ENCODE measurements around the gene PTK7.
"Not testable (repeated sequence)": the region's sequence is repeated elsewhere in the genome, so short reads cannot be mapped to it uniquely, and the experiment has no call there.

PTK7 gene

DNA sequence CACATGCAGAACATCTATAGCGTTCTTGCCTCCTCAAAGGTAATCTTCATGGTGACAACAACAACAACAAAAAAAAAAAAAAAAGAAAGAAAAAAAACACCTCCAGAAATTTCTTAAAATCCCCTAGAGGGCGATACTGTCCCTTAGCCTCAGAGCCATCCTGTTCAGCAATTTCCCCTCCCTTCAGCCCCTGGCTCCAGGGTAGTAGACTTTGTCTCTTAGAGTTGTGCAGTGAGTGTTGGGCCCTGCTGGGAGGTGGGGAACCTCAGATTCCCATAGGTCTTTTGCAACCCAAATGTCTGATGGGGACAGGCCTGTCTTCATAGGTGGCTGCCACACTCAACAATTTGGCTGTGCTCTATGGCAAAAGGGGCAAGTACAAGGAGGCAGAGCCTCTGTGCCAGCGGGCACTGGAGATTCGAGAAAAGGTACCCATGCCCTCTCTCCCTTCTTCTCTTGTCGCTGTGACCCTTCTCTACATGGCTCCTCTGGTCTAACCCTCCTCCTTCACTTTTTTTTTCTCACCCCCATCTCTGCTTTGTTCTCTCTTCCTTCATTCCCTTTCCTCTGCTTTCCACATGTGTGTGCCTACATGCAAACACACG, 6.0 kb upstream of the PTK7 start:
- no peaks in the 10 kb centered on the region for H3K27me3 Mint-ChIP-seq
- H3K27ac Mint-ChIP-seq: no peak overlapping the region
- peaks cover 52% of the 10 kb centered on the region for H3K36me3 Mint-ChIP-seq
- no peaks in the 10 kb centered on the region for H3K9me3 Mint-ChIP-seq
- no peak overlapping the region for H3K4me3 Mint-ChIP-seq
- no peaks in the 10 kb centered on the region for H3K4me1 Mint-ChIP-seq
- ATAC-seq: peak; percentile 50

DNA sequence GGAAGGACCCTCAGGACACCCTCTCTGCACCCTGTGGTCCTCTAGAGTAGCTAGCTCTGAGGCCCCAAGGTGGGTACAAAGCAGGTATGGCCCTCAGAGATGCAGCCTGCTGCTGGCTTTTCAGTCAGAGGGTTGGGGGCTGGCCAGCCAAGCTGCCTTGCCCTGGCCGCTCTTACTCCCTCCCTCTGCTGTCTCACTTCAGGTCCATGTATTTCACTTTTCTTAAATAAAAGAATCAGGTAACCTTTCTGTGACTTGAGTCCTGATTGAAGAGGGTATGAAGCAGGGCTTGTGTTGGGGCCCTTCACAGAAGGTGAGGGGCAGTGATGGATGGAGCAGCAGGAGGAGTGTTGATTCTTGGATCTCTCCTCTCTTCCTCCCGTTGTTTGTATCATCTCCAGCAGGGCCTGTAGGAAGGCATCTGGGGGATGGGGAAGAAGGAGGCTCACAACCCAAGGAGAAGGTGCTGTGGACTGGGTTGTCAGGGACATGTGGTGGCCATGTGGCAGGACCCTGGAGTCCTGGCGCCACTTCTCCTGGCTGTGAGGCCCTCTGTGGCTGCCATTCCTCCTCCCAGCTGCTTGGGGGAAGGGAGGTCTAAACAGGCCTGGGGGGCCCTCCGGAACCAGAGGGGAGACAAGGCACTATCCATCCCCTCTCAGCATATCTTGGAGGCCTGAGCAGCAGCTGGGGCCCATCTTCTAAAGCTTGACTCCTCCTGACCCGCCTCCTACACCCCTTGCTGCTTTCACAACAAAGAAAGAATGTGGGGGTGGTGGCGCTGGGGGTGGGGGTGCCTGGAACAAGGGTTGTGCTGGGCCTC, 1.1 kb upstream of the PTK7 start:
- no peaks in the 10 kb centered on the region for H3K9me3 Mint-ChIP-seq
- H3K4me1 Mint-ChIP-seq: no peaks in the 10 kb centered on the region
- H3K36me3 Mint-ChIP-seq: peaks cover 38% of the 10 kb centered on the region
- no peak overlapping the region for H3K27ac Mint-ChIP-seq
- ATAC-seq: no peak
- peaks cover 30% of the 10 kb centered on the region for H3K27me3 Mint-ChIP-seq
- no peak overlapping the region for H3K4me3 Mint-ChIP-seq

DNA sequence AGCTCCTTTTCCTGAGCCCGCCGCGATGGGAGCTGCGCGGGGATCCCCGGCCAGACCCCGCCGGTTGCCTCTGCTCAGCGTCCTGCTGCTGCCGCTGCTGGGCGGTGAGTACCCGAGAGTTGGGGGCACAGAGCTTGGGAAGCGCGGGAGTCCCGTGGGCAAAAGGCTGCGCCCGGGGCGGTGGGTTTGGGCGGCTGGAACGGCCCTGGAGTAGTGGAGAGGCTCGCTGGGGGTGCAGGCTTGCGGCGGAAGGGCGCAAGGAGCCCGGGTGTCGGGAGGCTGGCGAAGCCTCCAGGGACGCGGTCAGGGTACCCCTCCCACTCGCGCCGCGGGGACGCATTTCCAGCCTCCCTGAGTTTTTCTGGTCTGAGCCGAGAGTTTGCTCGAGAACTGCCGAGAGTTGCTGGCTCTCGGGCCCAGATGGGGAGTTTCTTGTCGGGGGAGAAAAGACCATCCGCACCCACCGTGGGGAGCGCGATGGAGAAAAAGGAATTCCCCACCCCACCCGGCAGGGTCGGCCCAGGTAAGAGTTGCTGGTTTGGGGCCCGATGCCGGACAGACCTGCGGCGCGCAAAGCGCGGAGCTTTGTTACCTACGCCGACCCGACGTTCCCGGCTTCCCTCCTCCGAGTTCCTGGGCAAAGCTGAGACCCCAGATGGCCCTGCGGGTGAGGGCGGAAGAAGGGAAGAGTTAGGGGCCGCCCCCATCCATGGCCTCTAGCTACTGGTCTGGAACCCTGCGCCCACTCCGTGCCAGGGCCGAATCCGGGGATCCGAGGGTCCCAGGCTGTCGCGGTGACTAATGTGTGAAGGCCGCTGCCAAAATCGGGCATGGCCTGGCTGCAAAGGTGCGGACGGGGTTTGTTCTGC, 584 bp downstream of the PTK7 start:
- H3K4me3 Mint-ChIP-seq: peak overlapping the region; percentile 51
- peaks cover 39% of the 10 kb centered on the region for H3K27me3 Mint-ChIP-seq
- no peaks in the 10 kb centered on the region for H3K4me1 Mint-ChIP-seq
- no peak overlapping the region for H3K27ac Mint-ChIP-seq
- H3K36me3 Mint-ChIP-seq: peaks cover 27% of the 10 kb centered on the region
- H3K9me3 Mint-ChIP-seq: no peaks in the 10 kb centered on the region
- ATAC-seq: no peak

DNA sequence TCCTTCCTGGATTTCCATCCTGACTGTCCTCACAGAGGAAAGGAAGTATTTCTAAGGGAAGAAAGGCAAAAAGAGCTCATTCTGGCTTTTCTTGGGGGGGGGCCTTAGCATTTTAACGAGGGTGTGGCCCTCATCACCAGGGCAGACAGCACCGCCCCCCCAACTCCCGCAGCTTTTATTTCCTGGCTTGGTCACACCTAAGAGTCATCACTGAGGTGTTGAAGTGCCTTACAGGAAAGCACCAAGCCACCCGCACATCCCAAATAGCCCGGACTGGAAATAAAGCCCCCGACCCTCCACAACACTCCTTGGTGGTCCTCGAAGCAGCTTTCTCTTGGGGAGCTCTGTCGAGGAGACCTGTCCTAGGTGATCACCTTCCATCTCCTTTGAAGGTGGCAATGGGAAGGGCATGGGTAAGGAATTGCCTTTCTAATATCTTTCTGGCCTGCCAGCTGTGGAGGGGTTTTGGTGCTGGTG, 1.3 kb downstream of the PTK7 start:
- no peak for ATAC-seq
- peaks cover 20% of the 10 kb centered on the region for H3K36me3 Mint-ChIP-seq
- no peaks in the 10 kb centered on the region for H3K9me3 Mint-ChIP-seq
- H3K4me3 Mint-ChIP-seq: no peak overlapping the region
- H3K27me3 Mint-ChIP-seq: peaks cover 39% of the 10 kb centered on the region
- H3K4me1 Mint-ChIP-seq: no peaks in the 10 kb centered on the region
- no peak overlapping the region for H3K27ac Mint-ChIP-seq

DNA sequence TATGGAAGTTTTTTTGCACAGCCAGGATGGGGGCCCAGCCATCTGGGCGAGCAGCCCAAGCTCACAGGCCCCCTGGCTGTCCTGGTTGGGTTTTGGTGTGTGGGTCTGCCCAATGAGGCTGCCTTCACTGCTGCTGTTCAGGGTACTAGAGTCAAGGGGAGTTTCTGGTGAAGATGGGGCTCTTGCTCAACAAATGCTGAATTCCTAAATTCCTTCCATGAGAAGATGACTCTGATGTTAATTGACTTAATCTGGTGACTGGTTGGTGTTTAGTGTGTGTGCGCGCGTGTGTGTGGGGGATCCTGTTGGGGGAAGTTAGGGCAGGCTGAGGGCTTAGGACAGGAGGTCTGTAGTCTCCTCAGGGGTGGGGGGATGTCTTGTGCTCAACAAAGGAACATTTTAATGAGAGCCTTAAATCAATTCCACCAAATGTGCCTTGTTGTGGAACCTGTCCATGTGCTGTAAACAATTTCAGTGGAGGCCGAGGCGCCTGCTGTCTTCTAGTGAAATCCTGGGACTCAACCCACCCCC, 1.9 kb downstream of the PTK7 start:
- H3K27me3 Mint-ChIP-seq: peaks cover 39% of the 10 kb centered on the region
- H3K4me1 Mint-ChIP-seq: no peaks in the 10 kb centered on the region
- no peak overlapping the region for H3K4me3 Mint-ChIP-seq
- peaks cover 14% of the 10 kb centered on the region for H3K36me3 Mint-ChIP-seq
- ATAC-seq: no peak
- no peaks in the 10 kb centered on the region for H3K9me3 Mint-ChIP-seq
- H3K27ac Mint-ChIP-seq: no peak overlapping the region

DNA sequence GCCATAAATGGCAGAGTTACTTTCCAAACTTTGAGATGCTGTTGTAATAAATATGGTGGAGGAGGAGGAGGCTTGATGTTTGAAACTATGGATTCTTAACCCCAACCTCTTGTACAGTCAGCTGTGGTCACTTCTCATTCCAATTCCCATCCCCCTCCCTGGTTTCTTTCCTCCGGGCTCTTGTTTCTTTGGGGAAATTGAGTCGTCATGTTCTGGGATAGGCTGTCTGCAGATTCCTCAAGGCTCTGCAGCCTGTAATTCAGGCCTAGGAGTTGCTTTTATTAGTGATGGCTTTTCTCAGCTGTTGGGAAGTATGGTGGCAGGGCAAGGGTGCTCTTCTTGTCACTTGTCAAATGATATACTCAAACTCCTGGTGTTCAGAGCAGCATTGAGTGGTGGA, 2.6 kb downstream of the PTK7 start:
- H3K27ac Mint-ChIP-seq: no peak overlapping the region
- H3K4me1 Mint-ChIP-seq: no peaks in the 10 kb centered on the region
- peaks cover 45% of the 10 kb centered on the region for H3K27me3 Mint-ChIP-seq
- no peaks in the 10 kb centered on the region for H3K9me3 Mint-ChIP-seq
- ATAC-seq: no peak
- peaks cover 7% of the 10 kb centered on the region for H3K36me3 Mint-ChIP-seq
- no peak overlapping the region for H3K4me3 Mint-ChIP-seq

DNA sequence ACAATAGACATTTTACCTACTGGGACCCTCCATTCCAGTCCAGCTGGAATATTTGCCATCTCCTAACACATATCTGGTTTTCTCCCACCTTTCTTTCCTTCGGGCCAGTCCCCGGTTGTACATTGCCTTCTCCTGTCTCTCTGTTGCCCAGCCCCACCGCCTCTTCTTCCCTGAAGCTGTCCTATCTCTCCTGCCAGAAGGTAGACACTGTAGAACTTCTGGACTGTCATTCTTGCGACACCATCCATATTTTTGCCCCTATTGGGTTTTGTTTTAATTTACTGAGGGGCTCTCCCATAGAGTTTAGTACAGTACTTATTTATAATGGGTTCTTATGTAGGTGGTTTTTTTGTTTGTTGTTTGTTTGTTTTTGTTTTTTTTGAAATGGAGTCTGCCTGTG, 4.9 kb downstream of the PTK7 start:
- peaks cover 59% of the 10 kb centered on the region for H3K27me3 Mint-ChIP-seq
- no peak for ATAC-seq
- H3K36me3 Mint-ChIP-seq: no peaks in the 10 kb centered on the region
- peaks cover 4% of the 10 kb centered on the region for H3K4me1 Mint-ChIP-seq
- no peak overlapping the region for H3K4me3 Mint-ChIP-seq
- H3K9me3 Mint-ChIP-seq: no peaks in the 10 kb centered on the region
- H3K27ac Mint-ChIP-seq: no peak overlapping the region

DNA sequence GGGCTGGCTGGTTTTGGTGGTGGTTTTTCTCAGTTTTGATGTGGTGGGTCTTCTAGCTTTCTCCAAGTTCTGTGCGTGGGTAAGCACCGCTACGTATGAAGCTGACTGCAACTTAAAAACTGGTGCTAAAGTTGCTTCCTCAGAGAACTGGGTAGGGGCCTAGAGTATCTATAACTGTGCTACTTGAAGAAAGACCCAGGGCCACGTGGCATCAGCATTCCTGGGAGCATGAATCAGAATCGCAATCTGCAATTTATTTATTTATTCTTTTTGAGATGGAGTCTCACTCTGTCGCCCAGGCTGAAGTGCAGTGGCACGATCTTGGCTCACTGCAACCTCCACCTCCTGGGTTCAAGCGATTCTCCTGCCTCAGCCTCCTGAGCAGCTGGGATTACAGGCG, 5.8 kb downstream of the PTK7 start:
- H3K36me3 Mint-ChIP-seq, H3K27ac Mint-ChIP-seq, H3K9me3 Mint-ChIP-seq, ATAC-seq, H3K4me3 Mint-ChIP-seq, H3K4me1 Mint-ChIP-seq: not testable (repeated sequence)
- peaks cover 53% of the 10 kb centered on the region for H3K27me3 Mint-ChIP-seq

DNA sequence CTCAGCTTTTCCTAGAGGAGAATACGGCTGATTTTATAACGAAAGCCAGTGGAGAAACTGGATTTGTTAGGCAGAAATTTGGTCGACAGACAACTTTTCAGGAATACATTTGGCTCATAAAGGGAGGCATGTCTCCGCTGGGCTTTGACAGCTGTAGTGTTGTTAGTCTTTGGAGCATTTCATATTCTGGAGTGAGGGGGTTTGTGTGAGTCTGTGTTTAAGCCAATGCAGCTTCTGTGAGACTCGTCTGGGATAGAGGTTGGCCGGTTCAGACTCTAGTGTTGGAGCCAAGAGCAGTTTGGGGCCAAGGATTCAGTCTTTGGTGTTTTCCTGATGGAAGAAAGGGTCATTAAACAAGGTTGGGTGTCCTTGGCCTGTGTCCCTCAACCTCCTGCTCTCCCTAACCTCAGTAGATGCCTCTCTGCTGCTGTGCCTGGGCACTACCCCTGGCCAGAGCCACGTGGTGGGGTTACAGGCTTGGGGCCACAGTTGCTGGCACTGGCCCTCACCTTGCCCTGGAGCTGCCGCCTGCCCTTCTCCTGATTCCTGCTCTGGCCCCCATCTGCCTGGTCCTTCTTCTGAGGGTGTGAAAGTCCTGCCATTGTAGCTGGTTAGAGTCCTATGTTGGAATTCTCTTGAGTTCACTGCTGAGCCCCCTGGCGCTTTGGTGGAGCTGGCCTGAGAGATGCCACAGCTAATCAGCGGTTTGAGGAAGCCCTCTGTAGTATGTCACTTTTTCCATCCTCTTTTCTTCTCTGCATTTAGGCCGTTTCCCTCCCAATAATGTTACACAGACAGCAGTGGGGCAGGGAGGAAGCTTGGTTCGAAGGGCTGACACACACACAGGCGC, 6.9 kb downstream of the PTK7 start:
- Mint-ChIP-seq H3K27ac (no peak overlapping the region), H3K4me1 (peaks cover 9% of the 10 kb centered on the region), H3K36me3 (no peaks in the 10 kb centered on the region), H3K27me3 (peaks cover 50% of the 10 kb centered on the region), H3K4me3 (no peak overlapping the region), H3K9me3 (no peaks in the 10 kb centered on the region)
- ATAC-seq: no peak

DNA sequence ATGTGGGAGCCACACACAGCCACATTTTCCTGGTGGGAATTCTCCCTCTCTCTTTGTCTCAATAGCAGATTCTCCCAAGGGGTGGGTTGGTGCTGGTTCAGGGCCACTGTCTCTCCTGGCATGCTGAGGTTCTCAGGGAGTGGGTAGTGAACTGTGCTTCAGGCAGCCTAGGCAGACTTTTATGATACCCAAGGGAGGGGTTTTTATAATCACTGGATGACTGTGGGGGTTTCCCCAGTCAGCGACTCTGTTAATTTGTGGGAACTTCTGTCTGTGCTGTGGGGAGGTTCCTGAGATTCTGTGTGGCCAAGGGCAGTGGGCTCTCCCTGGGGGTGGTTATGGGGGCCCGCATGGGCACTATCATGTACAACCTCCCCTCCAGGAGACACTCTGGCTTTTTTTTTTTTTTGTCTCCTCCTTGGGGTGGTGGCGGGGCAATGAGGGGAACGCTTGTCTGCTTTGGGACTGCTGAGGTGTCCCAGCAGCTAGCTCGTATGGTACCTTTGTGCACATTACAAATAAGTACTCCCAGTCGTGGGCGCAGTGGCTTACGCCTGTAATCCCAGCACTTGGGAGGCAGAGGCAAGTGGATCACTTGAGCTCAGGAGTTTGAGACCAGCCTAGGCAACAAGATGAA, 10.0 kb downstream of the PTK7 start:
- H3K27ac Mint-ChIP-seq: no peak overlapping the region

DNA sequence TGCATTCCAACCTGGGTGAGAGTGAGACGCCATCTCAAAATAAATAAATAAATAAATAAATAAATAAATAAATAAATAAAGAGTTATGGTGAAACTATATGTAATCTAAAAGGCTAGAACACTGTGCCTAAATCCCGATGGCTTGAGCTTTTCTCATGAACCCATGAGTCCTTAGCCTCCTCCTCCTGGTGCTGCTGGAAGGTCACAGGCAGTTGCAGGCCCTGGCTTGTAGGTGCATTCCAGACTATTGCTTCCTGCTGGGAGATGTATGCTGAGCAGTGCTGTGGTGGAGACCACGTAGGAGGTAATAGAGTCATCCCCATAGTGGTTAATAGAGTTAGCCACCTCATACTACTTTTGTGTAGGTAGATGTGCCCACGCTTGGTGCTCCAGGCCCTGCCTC, 12.5 kb downstream of the PTK7 start:
- peak; percentile 25 for ATAC-seq
- Mint-ChIP-seq H3K36me3 (no peaks in the 10 kb centered on the region), H3K27ac (no peak overlapping the region), H3K9me3 (no peaks in the 10 kb centered on the region), H3K4me1 (peaks cover 9% of the 10 kb centered on the region), H3K4me3 (no peak overlapping the region), H3K27me3 (peaks cover 23% of the 10 kb centered on the region)

More for the DNA sequence above, 10.0 kb downstream of the PTK7 start:
- no peaks in the 10 kb centered on the region for H3K36me3 Mint-ChIP-seq
- ATAC-seq: peak; percentile 88
- no peak overlapping the region for H3K4me3 Mint-ChIP-seq
- H3K27me3 Mint-ChIP-seq: peaks cover 32% of the 10 kb centered on the region
- peaks cover 9% of the 10 kb centered on the region for H3K4me1 Mint-ChIP-seq
- H3K9me3 Mint-ChIP-seq: no peaks in the 10 kb centered on the region

DNA sequence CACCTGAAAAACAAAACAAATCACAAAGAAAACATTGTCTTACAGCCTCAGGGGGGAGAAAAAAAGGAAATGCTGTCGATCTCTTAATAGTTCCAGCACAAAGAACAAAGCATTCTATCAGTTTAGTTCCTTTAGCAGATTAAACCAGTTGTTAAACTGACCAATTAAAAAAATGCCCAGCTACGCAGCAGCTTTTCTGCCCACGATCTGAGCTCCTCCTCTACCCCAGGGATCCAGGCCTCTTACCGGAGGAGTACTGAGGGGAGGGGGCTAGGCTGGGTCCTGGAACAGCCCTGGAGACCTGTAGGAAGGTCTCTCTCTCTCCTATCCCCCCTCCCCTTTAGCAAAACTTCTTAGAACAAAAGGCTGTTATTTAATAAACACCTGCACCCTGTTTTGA, 13.4 kb downstream of the PTK7 start:
- H3K27ac Mint-ChIP-seq: no peak overlapping the region
- H3K4me3 Mint-ChIP-seq: no peak overlapping the region
- no peaks in the 10 kb centered on the region for H3K36me3 Mint-ChIP-seq
- H3K4me1 Mint-ChIP-seq: peaks cover 9% of the 10 kb centered on the region
- H3K27me3 Mint-ChIP-seq: peaks cover 15% of the 10 kb centered on the region
- ATAC-seq: no peak
- no peaks in the 10 kb centered on the region for H3K9me3 Mint-ChIP-seq

DNA sequence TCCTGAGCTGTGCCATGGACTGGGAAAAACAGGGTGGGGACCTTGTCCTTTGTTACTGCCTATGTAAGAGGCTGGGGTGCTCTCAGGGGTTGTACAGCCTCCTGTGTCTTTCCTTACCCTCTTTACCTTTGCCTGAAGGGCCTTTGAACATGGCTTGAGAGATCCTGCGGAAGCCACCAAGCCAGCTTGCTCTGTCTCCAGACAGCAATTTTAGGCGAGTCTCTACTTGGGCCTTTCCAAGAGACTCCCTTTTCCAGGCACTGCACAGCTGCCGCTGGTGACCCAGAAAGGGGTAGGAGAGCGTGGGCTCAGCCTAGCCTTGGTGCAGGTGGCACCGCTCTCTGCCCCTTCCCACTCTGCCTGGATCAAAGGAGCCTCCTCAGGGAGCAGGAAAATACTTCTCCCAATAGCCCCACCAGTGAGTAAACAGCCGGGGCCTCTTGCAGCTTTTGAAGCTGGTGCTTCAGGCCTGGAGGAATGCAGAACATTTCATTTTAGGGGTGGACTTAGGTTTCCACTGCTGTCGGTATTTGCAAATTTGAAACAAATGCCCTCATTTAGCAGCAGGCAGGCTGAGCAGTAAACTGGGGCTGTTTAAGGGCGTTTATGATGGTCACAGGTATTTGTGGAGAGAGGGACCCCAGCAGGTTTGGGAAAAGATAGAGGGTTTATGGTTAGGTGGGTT, 13.9 kb downstream of the PTK7 start:
- H3K36me3 Mint-ChIP-seq: no peaks in the 10 kb centered on the region
- H3K9me3 Mint-ChIP-seq: no peaks in the 10 kb centered on the region
- H3K4me1 Mint-ChIP-seq: peaks cover 9% of the 10 kb centered on the region
- ATAC-seq: no peak
- peak overlapping the region; percentile 11 for H3K27ac Mint-ChIP-seq
- H3K27me3 Mint-ChIP-seq: peaks cover 9% of the 10 kb centered on the region
- no peak overlapping the region for H3K4me3 Mint-ChIP-seq

DNA sequence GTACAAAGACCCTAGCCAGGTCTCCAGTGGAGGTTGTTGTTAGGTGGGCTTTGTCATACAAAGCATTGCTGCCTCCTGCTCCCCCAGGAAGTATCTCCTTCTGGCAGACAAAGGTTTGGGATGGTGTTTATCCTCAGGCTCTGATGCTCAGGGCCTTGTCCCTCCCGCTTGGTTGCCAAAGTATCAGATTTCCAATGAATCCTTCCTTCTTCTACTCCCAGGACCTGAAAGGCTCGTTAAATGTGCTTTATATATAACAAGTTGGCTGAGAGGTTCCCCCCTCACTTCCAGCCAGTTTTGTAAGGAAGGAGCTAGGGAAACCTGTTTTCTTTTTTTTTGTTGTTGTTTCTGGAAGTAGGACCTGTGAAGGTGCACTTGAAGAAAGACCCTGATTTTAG, 14.4 kb downstream of the PTK7 start:
- Mint-ChIP-seq H3K9me3 (no peaks in the 10 kb centered on the region), H3K36me3 (no peaks in the 10 kb centered on the region), H3K27ac (peak overlapping the region; percentile 11), H3K27me3 (peaks cover 9% of the 10 kb centered on the region), H3K4me1 (peaks cover 9% of the 10 kb centered on the region), H3K4me3 (no peak overlapping the region)
- ATAC-seq: no peak
